Measurements from ENCODE around the gene KCNK4. TPM values are rescaled to one million over a fixed set of nuclear protein-coding genes. Genes with fewer than 3 reads are reported as not detected.
A peak's percentile ranks its signal among the peaks of the same experiment; 100 is the strongest.

The KCNK4 gene
- total RNA-seq, 2 donors from 2014 or later = not detected

- Histone ChIP-seq H3K4me3 (no peak overlapping the region), H3K36me3 (peaks cover 47% of the 10 kb centered on the region), H3K9me3 (no peaks in the 10 kb centered on the region), H3K27ac (no peak overlapping the region), H3K4me1 (ENCODE audit: control insufficient read depth in 1 of 2, low read depth in 2 of 2) (peaks cover 10 to 18% of the 10 kb centered on the region in 2 donors), H3K27me3 (replicated peaks; ENCODE audit: insufficient read depth) (no peaks in the 10 kb centered on the region)
- DNase-seq (ENCODE audit: low spot score) (no peak), ATAC-seq (ENCODE audit: insufficient number of reproducible peaks, low FRiP score, low read depth) (no peak)
- TF ChIP-seq CTCF (IDR thresholded peaks at IDR 0.05) = no peak
These were observed 24.8 kb upstream of the KCNK4 start for GRCh38 chr11:64266339-64266738.

- no peaks in the 10 kb centered on the region for H3K27me3 ChIP-seq (replicated peaks; ENCODE audit: insufficient read depth)
- no peak overlapping the region for H3K4me3 ChIP-seq
- TF ChIP-seq CTCF (IDR thresholded peaks at IDR 0.05) = no peak
- H3K27ac ChIP-seq = peak overlapping the region; percentile 80 to 92
- peaks cover 37% of the 10 kb centered on the region for H3K36me3 ChIP-seq
- no peak for DNase-seq (ENCODE audit: low spot score)
- no peak for ATAC-seq (ENCODE audit: insufficient number of reproducible peaks, low FRiP score, low read depth)
- no peaks in the 10 kb centered on the region for H3K9me3 ChIP-seq
- peaks cover 10 to 28% of the 10 kb centered on the region in 2 donors for H3K4me1 ChIP-seq (ENCODE audit: control insufficient read depth in 1 of 2, low read depth in 2 of 2)
These were observed 23.7 kb upstream of the KCNK4 start for GRCh38 chr11:64267207-64267945.

- Histone ChIP-seq H3K27ac (peak overlapping the region; percentile 80 to 92), H3K9me3 (no peaks in the 10 kb centered on the region), H3K4me3 (peak overlapping the region; percentile 76), H3K4me1 (ENCODE audit: control insufficient read depth in 1 of 2, low read depth in 2 of 2) (peaks cover 10 to 28% of the 10 kb centered on the region in 2 donors), H3K36me3 (peaks cover 28% of the 10 kb centered on the region), H3K27me3 (replicated peaks; ENCODE audit: insufficient read depth) (no peaks in the 10 kb centered on the region)
- DNase-seq (ENCODE audit: low spot score) = no peak
- TF ChIP-seq CTCF (IDR thresholded peaks at IDR 0.05) = no peak
- no peak for ATAC-seq (ENCODE audit: insufficient number of reproducible peaks, low FRiP score, low read depth)
These were observed 22.8 kb upstream of the KCNK4 start for GRCh38 chr11:64268025-64268892.

GRCh38 chr11:64268893-64269539 lies 22.1 kb upstream of the KCNK4 start:
- H3K9me3 ChIP-seq = no peaks in the 10 kb centered on the region
- H3K27ac ChIP-seq = peak overlapping the region; percentile 80 to 92
- H3K36me3 ChIP-seq = peaks cover 21% of the 10 kb centered on the region
- ATAC-seq (ENCODE audit: insufficient number of reproducible peaks, low FRiP score, low read depth) (peak; percentile 8), DNase-seq (ENCODE audit: low spot score) (no peak)
- H3K4me3 ChIP-seq = peak overlapping the region; percentile 76
- no peaks in the 10 kb centered on the region for H3K27me3 ChIP-seq (replicated peaks; ENCODE audit: insufficient read depth)
- H3K4me1 ChIP-seq (ENCODE audit: control insufficient read depth in 1 of 2, low read depth in 2 of 2) = peaks cover 10 to 28% of the 10 kb centered on the region in 2 donors
- TF ChIP-seq CTCF (IDR thresholded peaks at IDR 0.05) = no peak
